Measurements from ENCODE around the gene ZNF239. TPM values are rescaled to one million over a fixed set of nuclear protein-coding genes. Genes with fewer than 3 reads are reported as not detected.
"Not testable (repeated sequence)": the region's sequence is repeated elsewhere in the genome, so short reads cannot be mapped to it uniquely, and the experiment has no call there.

ZNF239 gene
- total RNA-seq, 1 donor from 2014 or later = 1.9 TPM

GRCh38 chr10:43585046-43585445, 10.6 kb upstream of the ZNF239 start:
- intact Hi-C loops (cut with micrococcal nuclease) = no loop called here

- intact Hi-C loops (cut with micrococcal nuclease) = no loop called here
Observed at GRCh38 chr10:43584051-43584450, 9.6 kb upstream of the ZNF239 start.

- intact Hi-C loops (cut with micrococcal nuclease) = loop anchor here (10.0 kb wide), 2 partner anchors 942 to 1022 kb away; partner anchors contain the start of gene ZNF33B
Observed at GRCh38 chr10:43576580-43576979, 2.2 kb upstream of the ZNF239 start.

DNA sequence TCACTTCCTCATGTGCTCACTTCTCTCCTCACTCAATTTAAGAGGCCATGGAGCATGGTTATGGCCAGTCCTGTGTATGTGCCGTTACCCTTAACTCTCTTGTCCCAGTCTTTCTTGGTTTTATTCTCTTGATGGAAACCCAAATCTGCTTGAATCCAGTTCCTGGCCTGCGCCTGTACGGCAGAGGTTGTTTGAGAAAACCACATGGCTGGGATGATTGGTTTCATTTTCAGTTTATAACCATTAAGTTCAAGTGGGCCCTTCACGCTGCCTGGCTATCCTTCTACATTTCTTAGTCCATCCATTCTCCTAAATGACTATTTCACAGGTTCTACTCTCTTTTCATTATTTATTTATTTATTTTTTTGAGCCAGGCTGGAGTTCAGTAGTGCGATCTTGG, 1.6 kb upstream of the ZNF239 start:
- intact Hi-C loops (cut with micrococcal nuclease) = loop anchor here (10.0 kb wide), 2 partner anchors 941 to 1021 kb away; partner anchors contain the start of gene ZNF33B

GRCh38 chr10:43574906-43575305, 490 bp upstream of the ZNF239 start:
- intact Hi-C loops (cut with micrococcal nuclease) = loop anchor here (1.0 to 10.0 kb wide), 5 partner anchors 20 to 1020 kb away; partner anchors contain the start of genes ZNF32, ZNF33B and ZNF485

DNA sequence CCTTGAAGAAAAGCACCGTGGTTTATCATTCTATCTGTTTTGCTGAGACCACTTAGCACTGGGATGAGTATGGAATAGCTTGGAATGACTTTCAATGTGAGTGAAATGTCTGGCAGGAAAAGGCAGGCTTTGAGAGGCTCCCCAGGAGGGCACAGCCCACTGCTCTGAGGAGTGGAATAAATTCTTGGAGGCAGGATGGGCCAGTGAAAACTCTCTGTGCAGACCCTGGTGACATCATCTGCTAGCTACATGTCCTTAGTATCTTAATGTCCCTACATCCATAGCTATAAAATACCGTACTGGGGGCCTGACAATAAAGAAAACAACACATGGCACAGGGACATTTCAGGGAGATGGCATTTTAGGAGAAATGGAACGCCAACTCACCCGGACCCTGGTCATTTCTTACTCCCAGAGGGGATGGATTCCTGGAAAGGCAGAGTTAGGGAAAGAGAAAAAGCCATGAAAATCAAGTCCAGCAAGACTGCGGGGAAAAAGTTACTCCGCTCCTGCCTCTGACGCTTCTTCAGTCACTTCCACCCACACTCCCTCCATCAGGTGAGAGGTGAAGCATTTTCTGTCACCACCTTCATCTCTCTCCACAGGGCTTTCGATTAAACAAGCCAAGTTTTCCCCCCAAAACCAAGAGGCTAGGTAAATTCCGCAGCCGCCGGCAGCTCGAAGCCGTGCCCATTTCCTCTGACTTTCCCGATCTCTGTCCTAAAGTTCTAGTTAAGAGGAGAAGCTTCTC, 991 bp downstream of the ZNF239 start:
- intact Hi-C loops (cut with micrococcal nuclease) = loop anchor here (10.0 kb wide), 2 partner anchors 939 to 1019 kb away; partner anchors contain the start of gene ZNF33B

DNA sequence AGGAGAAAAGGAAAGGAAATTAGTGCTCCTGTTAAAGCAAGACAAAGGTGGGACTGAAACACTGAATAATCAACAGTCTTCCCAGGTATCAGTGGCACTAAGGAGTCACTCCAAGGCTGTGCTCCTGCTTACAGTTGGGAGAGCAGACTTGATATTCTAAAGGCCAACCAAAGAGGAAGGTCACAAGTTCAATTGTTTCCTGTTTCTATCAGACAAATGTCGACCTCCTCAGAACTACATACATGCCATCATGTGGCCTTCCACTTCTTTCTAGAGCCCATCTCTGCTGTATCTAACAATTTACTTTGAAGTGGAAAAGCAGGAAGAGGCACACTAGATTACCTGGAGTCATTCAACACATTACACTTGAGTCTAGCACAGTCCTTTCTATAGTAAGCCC, 3.4 kb downstream of the ZNF239 start:
- intact Hi-C loops (cut with micrococcal nuclease) = loop anchor here (10.0 kb wide), 2 partner anchors 936 to 1016 kb away; partner anchors contain the start of gene ZNF33B

- intact Hi-C loops (cut with micrococcal nuclease) = loop anchor here (10.0 kb wide), 2 partner anchors 935 to 1015 kb away; partner anchors contain the start of gene ZNF33B
Observed at GRCh38 chr10:43569681-43570080, 4.7 kb downstream of the ZNF239 start.

DNA sequence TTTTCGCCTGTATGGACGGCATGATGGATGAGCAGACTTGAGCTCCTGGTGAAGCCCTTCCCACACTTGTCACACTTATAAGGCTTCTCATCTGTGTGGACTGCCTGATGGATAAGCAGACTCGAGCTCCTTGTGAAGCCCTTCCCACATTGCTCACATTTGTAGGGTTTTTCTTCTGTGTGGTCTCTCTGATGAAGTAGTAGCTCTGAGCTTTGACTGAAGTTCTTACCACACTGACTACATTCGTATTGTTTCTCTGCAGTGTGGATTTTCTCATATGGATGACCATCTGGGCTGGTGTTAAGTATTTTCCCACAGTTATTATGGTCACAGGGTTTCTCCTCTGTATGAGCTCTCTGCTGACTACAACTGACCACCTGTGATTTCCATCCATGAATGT, 17.2 kb downstream of the ZNF239 start:
- intact Hi-C loops (cut with micrococcal nuclease) = no loop called here

- intact Hi-C loops (cut with micrococcal nuclease) = not testable (repeated sequence)
Observed at GRCh38 chr10:43543746-43544145, 30.7 kb downstream of the ZNF239 start.

GRCh38 chr10:43524434-43525247, 49.8 kb downstream of the ZNF239 start:
- intact Hi-C loops (cut with micrococcal nuclease) = no loop called here

Other genes starting within 250 kb of the ZNF239 start
- gene FXYD4, start 203.0 kb downstream of the ZNF239 start, total RNA-seq = 0.30 TPM in 1 of 2 replicates, not detected in the other
- 512 and 531 TPM in 2 replicates for gene HNRNPF, start 165.4 kb downstream of the ZNF239 start, total RNA-seq
- gene ZNF487, start 137.5 kb downstream of the ZNF239 start, total RNA-seq = 6.1 TPM in 2 replicates
- gene ZNF485, start 31.8 kb upstream of the ZNF239 start, total RNA-seq = 5.1 and 5.2 TPM in 2 replicates
- 17.2 and 18.0 TPM in 2 replicates for gene ZNF32, start 74.3 kb upstream of the ZNF239 start, total RNA-seq